ENCODE results near the gene IL1R2. TPM values are rescaled to one million over a fixed set of nuclear protein-coding genes. Genes with fewer than 3 reads are reported as not detected.

The IL1R2 gene
- total and polyA plus RNA-seq, 2 experiments from 2014 or later: not detected

DNA sequence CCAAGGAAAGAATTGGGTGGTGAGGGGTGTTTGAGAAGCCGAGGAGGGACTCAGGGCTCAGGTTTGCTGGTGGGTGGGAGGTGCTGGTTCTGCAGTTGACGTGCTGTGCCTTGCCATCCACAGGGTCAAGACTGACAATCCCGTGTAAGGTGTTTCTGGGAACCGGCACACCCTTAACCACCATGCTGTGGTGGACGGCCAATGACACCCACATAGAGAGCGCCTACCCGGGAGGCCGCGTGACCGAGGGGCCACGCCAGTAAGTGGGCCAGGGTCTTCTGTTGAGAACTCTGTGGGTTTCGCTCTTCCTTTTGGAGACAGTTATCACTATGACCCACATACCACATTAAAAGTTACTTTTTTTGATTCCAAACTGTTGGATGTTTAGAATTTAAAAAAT lies 32.6 kb downstream of the IL1R2 start:
- no peaks in the 10 kb centered on the region for H3K4me1 Mint-ChIP-seq
- H3K4me3 ChIP-seq: no peak overlapping the region
- H4K20me1 ChIP-seq (replicated peaks; ENCODE audit: insufficient read depth): 0 out of 2 replicates have a peak, but pooled peaks cover 4% of the 10 kb centered on the region
- H3K27me3 ChIP-seq (ENCODE audit: insufficient read depth): no peaks in the 10 kb centered on the region
- TF ChIP-seq, protein P1, sequence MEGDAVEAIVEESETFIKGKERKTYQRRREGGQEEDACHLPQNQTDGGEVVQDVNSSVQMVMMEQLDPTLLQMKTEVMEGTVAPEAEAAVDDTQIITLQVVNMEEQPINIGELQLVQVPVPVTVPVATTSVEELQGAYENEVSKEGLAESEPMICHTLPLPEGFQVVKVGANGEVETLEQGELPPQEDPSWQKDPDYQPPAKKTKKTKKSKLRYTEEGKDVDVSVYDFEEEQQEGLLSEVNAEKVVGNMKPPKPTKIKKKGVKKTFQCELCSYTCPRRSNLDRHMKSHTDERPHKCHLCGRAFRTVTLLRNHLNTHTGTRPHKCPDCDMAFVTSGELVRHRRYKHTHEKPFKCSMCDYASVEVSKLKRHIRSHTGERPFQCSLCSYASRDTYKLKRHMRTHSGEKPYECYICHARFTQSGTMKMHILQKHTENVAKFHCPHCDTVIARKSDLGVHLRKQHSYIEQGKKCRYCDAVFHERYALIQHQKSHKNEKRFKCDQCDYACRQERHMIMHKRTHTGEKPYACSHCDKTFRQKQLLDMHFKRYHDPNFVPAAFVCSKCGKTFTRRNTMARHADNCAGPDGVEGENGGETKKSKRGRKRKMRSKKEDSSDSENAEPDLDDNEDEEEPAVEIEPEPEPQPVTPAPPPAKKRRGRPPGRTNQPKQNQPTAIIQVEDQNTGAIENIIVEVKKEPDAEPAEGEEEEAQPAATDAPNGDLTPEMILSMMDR (conservative IDR thresholded peaks at IDR 0.05; ENCODE audit: low read depth in 2 of 2): no peak
- no peak for TF ChIP-seq ZNF331 (CRISPR knock-in tag; IDR thresholded peaks at IDR 0.05; ENCODE audit: low read depth)
- no peak for TF ChIP-seq CREB1 (CRISPR knock-in tag; IDR thresholded peaks at IDR 0.05; ENCODE audit: low read depth)
- no peaks in the 10 kb centered on the region for H3K36me3 ChIP-seq (ENCODE audit: insufficient read depth)
- DNase-seq (ENCODE audit: low spot score) (no peak), ATAC-seq (no peak)
- no peak overlapping the region for H3K4me3 Mint-ChIP-seq
- H3K9me3 Mint-ChIP-seq: no peaks in the 10 kb centered on the region
- H3K27ac Mint-ChIP-seq: no peak overlapping the region
- H3K79me2 ChIP-seq (replicated peaks; ENCODE audit: insufficient read depth): no peaks in the 10 kb centered on the region
- H3K27ac ChIP-seq (ENCODE audit: low read depth): no peak overlapping the region
- 0 out of 2 replicates have a peak overlapping the region, but pooled peaks have one; percentile 5 for H2AFZ ChIP-seq
- H3K4me2 ChIP-seq: no peak overlapping the region
- no peaks in the 10 kb centered on the region for H3K4me1 ChIP-seq (ENCODE audit: insufficient read depth)
- H3K36me3 Mint-ChIP-seq (ENCODE audit: low read depth): no peaks in the 10 kb centered on the region
- H3K27me3 Mint-ChIP-seq (ENCODE audit: insufficient read depth, low read depth, poor library complexity): peaks cover 5% of the 10 kb centered on the region
- H3K9me2 ChIP-seq (ENCODE audit: insufficient read depth): 0 out of 2 replicates have a peak, but pooled peaks cover 4% of the 10 kb centered on the region
- no peaks in the 10 kb centered on the region for H3F3A ChIP-seq (replicated peaks; ENCODE audit: low read depth)

DNA sequence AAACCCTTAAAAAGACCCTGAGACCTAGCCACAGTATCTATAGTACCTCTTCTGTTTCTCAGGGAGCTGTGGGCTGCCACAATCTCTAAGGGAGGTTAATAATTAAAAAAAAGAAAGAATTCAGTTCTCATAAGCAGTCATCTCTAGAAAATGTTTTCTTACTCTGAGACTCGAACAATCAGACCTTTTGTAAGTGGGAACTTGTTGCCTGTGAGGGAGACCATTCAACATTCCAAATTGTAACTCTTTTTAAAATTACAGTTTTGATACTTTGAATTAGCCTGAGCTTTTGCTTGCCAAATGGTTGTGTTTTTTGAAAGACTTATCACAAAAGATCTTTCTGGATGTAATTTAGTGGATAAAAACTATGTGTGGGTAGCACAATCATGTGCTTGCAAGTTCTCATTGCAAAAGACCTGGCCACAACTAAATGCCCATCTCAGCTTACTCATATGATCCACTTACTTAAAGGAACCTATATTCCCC lies 33.3 kb downstream of the IL1R2 start:
- Histone ChIP-seq H3F3A (replicated peaks; ENCODE audit: low read depth) (no peaks in the 10 kb centered on the region), H2AFZ (no peak overlapping the region), H3K4me1 (ENCODE audit: insufficient read depth) (no peaks in the 10 kb centered on the region), H3K27me3 (ENCODE audit: insufficient read depth) (no peaks in the 10 kb centered on the region), H3K4me2 (no peak overlapping the region), H3K4me3 (no peak overlapping the region), H3K36me3 (ENCODE audit: insufficient read depth) (no peaks in the 10 kb centered on the region), H3K9me2 (ENCODE audit: insufficient read depth) (0 out of 2 replicates have a peak, but pooled peaks cover 8% of the 10 kb centered on the region), H4K20me1 (replicated peaks; ENCODE audit: insufficient read depth) (0 out of 2 replicates have a peak, but pooled peaks cover 3% of the 10 kb centered on the region), H3K27ac (ENCODE audit: low read depth) (no peak overlapping the region), H3K79me2 (replicated peaks; ENCODE audit: insufficient read depth) (no peaks in the 10 kb centered on the region)
- peaks cover 5% of the 10 kb centered on the region for H3K27me3 Mint-ChIP-seq (ENCODE audit: insufficient read depth, low read depth, poor library complexity)
- no peak for ATAC-seq
- DNase-seq (ENCODE audit: low spot score): no peak
- no peaks in the 10 kb centered on the region for H3K36me3 Mint-ChIP-seq (ENCODE audit: low read depth)
- H3K4me1 Mint-ChIP-seq: no peaks in the 10 kb centered on the region
- no peak overlapping the region for H3K4me3 Mint-ChIP-seq
- no peak overlapping the region for H3K27ac Mint-ChIP-seq
- H3K9me3 Mint-ChIP-seq: no peaks in the 10 kb centered on the region
- TF ChIP-seq, protein P2, sequence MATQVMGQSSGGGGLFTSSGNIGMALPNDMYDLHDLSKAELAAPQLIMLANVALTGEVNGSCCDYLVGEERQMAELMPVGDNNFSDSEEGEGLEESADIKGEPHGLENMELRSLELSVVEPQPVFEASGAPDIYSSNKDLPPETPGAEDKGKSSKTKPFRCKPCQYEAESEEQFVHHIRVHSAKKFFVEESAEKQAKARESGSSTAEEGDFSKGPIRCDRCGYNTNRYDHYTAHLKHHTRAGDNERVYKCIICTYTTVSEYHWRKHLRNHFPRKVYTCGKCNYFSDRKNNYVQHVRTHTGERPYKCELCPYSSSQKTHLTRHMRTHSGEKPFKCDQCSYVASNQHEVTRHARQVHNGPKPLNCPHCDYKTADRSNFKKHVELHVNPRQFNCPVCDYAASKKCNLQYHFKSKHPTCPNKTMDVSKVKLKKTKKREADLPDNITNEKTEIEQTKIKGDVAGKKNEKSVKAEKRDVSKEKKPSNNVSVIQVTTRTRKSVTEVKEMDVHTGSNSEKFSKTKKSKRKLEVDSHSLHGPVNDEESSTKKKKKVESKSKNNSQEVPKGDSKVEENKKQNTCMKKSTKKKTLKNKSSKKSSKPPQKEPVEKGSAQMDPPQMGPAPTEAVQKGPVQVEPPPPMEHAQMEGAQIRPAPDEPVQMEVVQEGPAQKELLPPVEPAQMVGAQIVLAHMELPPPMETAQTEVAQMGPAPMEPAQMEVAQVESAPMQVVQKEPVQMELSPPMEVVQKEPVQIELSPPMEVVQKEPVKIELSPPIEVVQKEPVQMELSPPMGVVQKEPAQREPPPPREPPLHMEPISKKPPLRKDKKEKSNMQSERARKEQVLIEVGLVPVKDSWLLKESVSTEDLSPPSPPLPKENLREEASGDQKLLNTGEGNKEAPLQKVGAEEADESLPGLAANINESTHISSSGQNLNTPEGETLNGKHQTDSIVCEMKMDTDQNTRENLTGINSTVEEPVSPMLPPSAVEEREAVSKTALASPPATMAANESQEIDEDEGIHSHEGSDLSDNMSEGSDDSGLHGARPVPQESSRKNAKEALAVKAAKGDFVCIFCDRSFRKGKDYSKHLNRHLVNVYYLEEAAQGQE (IDR thresholded peaks at IDR 0.05; ENCODE audit: unreplicated experiment): no peak
- TF ChIP-seq CREB1 (CRISPR knock-in tag; IDR thresholded peaks at IDR 0.05; ENCODE audit: low read depth) (no peak), EZH2 (IDR thresholded peaks at IDR 0.05; ENCODE audit: low read depth, unreplicated experiment) (no peak), NANOG (IDR thresholded peaks at IDR 0.05; ENCODE audit: borderline replicate concordance) (no peak), JUNB (IDR thresholded peaks at IDR 0.05; ENCODE audit: unreplicated experiment) (no peak), ZNF114 (CRISPR knock-in tag; IDR thresholded peaks at IDR 0.05) (no peak), EZH2phosphoT487 (IDR thresholded peaks at IDR 0.05; ENCODE audit: unreplicated experiment) (no peak)
- TF ChIP-seq, protein P1 (conservative IDR thresholded peaks at IDR 0.05; ENCODE audit: low read depth in 2 of 2): no peak

Data from GM23338 (cell line).